ENCODE results near the gene VNN1. TPM values are rescaled to one million over a fixed set of nuclear protein-coding genes. Genes with fewer than 3 reads are reported as not detected.

The VNN1 gene, protein sequence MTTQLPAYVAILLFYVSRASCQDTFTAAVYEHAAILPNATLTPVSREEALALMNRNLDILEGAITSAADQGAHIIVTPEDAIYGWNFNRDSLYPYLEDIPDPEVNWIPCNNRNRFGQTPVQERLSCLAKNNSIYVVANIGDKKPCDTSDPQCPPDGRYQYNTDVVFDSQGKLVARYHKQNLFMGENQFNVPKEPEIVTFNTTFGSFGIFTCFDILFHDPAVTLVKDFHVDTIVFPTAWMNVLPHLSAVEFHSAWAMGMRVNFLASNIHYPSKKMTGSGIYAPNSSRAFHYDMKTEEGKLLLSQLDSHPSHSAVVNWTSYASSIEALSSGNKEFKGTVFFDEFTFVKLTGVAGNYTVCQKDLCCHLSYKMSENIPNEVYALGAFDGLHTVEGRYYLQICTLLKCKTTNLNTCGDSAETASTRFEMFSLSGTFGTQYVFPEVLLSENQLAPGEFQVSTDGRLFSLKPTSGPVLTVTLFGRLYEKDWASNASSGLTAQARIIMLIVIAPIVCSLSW
- not detected for total RNA-seq
- not detected for polyA plus RNA-seq (2013, experiment 1 of 2)
- not detected for polyA plus RNA-seq (2013, experiment 2 of 2)
- long read RNA-seq, experiment 1, result 0 reads
- long read RNA-seq, experiment 2, result 0 reads
- long read RNA-seq, experiment 3, result 0 reads
- long read RNA-seq, experiment 4, result 0 reads

DNA sequence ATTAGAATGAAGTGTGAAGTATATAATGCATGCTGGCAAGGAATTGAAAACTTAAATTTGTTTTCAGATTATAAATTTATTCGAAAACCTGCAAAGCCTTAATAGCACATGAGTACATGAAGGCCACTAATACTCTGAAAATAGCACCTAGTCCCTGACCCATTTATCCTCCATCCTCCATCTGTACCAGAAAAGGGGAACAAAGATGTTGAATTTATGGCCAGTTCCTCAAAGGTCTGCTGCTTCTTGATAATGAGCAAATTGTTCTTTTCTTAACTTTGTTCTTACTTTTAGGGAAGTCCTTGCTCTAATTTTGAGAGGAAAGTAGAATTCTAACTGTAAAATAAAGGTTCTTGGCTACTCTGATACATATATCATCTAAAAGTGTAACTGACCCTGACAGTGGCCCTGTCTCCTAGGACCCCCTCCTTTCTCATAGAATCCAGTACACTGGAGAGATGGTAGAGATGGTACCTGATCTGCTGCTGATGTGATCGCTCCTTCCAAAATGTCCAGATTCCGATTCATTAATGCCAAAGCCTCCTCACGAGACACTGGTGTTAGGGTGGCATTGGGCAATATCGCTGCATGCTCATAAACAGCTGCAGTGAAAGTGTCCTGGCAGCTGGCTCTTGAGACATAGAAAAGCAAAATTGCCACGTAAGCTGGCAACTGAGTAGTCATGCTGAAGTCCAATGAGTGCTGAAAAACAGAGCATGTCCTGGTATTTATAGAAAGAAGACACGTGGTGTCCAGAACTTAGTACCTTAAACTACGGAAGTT lies at the start of gene VNN1:
TSS of gene VNN1 (minus strand) at position 704 of the 783 bp plus-strand sequence. CDS start at position 684, 20 bp downstream.
- Mint-ChIP-seq H3K9me3 (no peaks in the 10 kb centered on the region), H3K27me3 (ENCODE audit: insufficient read depth) (peaks cover 2% of the 10 kb centered on the region), H3K4me1 (no peaks in the 10 kb centered on the region), H3K4me3 (no peak within 1 kb of the TSS), H3K36me3 (ENCODE audit: low read depth) (no peaks in the 10 kb centered on the region), H3K27ac (no peak within 1 kb of the TSS)
- Histone ChIP-seq H3K4me3 (ENCODE audit: low read length) (no peak within 1 kb of the TSS), H3K27me3 (ENCODE audit: control insufficient read depth, insufficient read depth, low read length, poor library complexity, severe bottlenecking) (no peaks in the 10 kb centered on the region), H3K4me1 (ENCODE audit: control insufficient read depth, insufficient read depth, low read length) (no peaks in the 10 kb centered on the region), H3K9me3 (ENCODE audit: control insufficient read depth, low read length) (no peaks in the 10 kb centered on the region), H3K36me3 (ENCODE audit: control insufficient read depth, insufficient read depth, low read length) (no peaks in the 10 kb centered on the region), H3K27ac (ENCODE audit: low read depth, low read length) (no peak within 1 kb of the TSS), H3K9ac (ENCODE audit: extremely low read depth, low read length, poor library complexity, severe bottlenecking) (no peak within 1 kb of the TSS)
- DNase-seq, result no peak
- TF ChIP-seq, protein P1, sequence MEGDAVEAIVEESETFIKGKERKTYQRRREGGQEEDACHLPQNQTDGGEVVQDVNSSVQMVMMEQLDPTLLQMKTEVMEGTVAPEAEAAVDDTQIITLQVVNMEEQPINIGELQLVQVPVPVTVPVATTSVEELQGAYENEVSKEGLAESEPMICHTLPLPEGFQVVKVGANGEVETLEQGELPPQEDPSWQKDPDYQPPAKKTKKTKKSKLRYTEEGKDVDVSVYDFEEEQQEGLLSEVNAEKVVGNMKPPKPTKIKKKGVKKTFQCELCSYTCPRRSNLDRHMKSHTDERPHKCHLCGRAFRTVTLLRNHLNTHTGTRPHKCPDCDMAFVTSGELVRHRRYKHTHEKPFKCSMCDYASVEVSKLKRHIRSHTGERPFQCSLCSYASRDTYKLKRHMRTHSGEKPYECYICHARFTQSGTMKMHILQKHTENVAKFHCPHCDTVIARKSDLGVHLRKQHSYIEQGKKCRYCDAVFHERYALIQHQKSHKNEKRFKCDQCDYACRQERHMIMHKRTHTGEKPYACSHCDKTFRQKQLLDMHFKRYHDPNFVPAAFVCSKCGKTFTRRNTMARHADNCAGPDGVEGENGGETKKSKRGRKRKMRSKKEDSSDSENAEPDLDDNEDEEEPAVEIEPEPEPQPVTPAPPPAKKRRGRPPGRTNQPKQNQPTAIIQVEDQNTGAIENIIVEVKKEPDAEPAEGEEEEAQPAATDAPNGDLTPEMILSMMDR (conservative IDR thresholded peaks at IDR 0.05), result no peak
- WGBS, 2 experiments (ENCODE audit: insufficient coverage in 1 of 2, insufficient read length in 1 of 2), result 90 to 93% methylated on average over 5 to 8 of the region's 8 CpGs

DNA sequence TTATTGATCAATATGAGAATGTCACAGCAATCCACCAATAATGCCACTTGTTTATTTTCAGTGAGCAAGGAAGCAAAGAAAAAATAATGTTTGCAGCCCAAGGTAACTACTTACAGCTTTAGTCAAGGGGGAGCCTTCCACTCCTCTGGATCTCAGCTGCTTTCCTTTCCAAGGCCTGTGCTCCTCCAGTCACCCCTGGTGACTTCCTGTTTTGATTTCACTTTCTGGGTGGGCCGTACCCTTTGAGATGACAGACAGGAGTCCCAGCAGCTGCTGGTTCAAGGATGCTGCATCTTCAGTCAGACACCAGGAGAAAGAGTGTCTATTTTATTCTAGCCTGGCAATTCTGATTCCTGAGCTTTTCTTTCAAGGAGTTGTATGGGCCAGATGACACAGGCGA lies 49.4 kb upstream of the VNN1 start:
- no peaks in the 10 kb centered on the region for H3K36me3 Mint-ChIP-seq (ENCODE audit: low read depth)
- no peaks in the 10 kb centered on the region for H3K9me3 Mint-ChIP-seq
- H3K9ac ChIP-seq (ENCODE audit: extremely low read depth, low read length, poor library complexity, severe bottlenecking), result no peak overlapping the region
- H3K27me3 ChIP-seq (ENCODE audit: control insufficient read depth, insufficient read depth, low read length, poor library complexity, severe bottlenecking), result no peaks in the 10 kb centered on the region
- no peaks in the 10 kb centered on the region for H3K36me3 ChIP-seq (ENCODE audit: control insufficient read depth, insufficient read depth, low read length)
- no peak overlapping the region for H3K4me3 ChIP-seq (ENCODE audit: low read length)
- no peaks in the 10 kb centered on the region for H3K4me1 ChIP-seq (ENCODE audit: control insufficient read depth, insufficient read depth, low read length)
- TF ChIP-seq, protein P1 (conservative IDR thresholded peaks at IDR 0.05), result no peak
- no peaks in the 10 kb centered on the region for H3K27me3 Mint-ChIP-seq (ENCODE audit: insufficient read depth)
- no peaks in the 10 kb centered on the region for H3K9me3 ChIP-seq (ENCODE audit: control insufficient read depth, low read length)
- no peak overlapping the region for H3K27ac ChIP-seq (ENCODE audit: low read depth, low read length)
- H3K27ac Mint-ChIP-seq, result no peak overlapping the region
- WGBS, 2 experiments (ENCODE audit: insufficient coverage in 1 of 2, insufficient read length in 1 of 2), result 85 to 93% methylated on average over 2 of the region's 2 CpGs
- H3K4me1 Mint-ChIP-seq, result no peaks in the 10 kb centered on the region
- peak; percentile 45 for DNase-seq
- no peak overlapping the region for H3K4me3 Mint-ChIP-seq

DNA sequence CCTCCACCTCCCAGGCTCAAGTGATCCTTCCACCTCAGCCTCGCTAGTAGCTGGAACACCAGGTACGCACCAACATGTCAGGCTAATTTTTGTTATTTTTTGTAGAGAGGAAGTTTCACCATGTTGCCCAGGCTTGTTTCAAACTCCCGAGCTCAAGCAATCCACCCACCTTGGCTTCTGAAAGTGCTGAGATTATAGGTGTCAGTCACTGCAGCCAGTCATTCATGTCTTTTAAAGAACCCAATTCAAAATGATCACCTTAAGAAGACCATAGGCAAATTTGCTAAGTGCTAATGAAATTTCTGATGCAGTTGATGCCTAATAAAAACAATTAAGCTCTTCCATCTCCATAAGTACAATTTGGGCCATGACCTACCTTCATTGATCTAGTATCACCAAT lies 46.4 kb upstream of the VNN1 start:
- Histone ChIP-seq H3K4me3 (ENCODE audit: low read length) (no peak overlapping the region), H3K27ac (ENCODE audit: low read depth, low read length) (no peak overlapping the region), H3K9me3 (ENCODE audit: control insufficient read depth, low read length) (no peaks in the 10 kb centered on the region), H3K36me3 (ENCODE audit: control insufficient read depth, insufficient read depth, low read length) (no peaks in the 10 kb centered on the region), H3K9ac (ENCODE audit: extremely low read depth, low read length, poor library complexity, severe bottlenecking) (no peak overlapping the region), H3K27me3 (ENCODE audit: control insufficient read depth, insufficient read depth, low read length, poor library complexity, severe bottlenecking) (no peaks in the 10 kb centered on the region), H3K4me1 (ENCODE audit: control insufficient read depth, insufficient read depth, low read length) (no peaks in the 10 kb centered on the region)
- Mint-ChIP-seq H3K9me3 (no peaks in the 10 kb centered on the region), H3K36me3 (ENCODE audit: low read depth) (no peaks in the 10 kb centered on the region), H3K27me3 (ENCODE audit: insufficient read depth) (no peaks in the 10 kb centered on the region), H3K4me3 (no peak overlapping the region), H3K27ac (no peak overlapping the region), H3K4me1 (no peaks in the 10 kb centered on the region)
- WGBS, 2 experiments (ENCODE audit: insufficient coverage in 1 of 2, insufficient read length in 1 of 2), result 94 to 100% methylated on average over 3 of the region's 3 CpGs
- TF ChIP-seq, protein P1 (conservative IDR thresholded peaks at IDR 0.05), result no peak
- DNase-seq, result no peak

Data from endodermal cell (in vitro differentiated cells).